Esophagus squamous epithelium (tissue), 4 donors: ENCODE results near the gene ADAMTS9.

Experiments
- CTCF ChIP-seq, 6 experiments: fragments of 450-650 bp in 4 of 6; fragments of 200-600 bp in 2 of 6; sonication (generic) in 2 of 6; IDR thresholded peaks; one replicate each; pipeline ENCODE4 v1.5.1; 2016 to 2019; ENCODE audit warnings: antibody characterized with exemption in 6 of 6, mild to moderate bottlenecking in 4 of 6, moderate library complexity in 4 of 6
- POLR2A ChIP-seq, 4 donors: fragments of 450-650 bp; IDR thresholded peaks; one replicate each; pipeline ENCODE4 v1.6.1; 2017; ENCODE audit warnings: antibody characterized with exemption in 4 of 4, mild to moderate bottlenecking in 4 of 4, moderate library complexity in 3 of 4

GRCh38 chr3:64514889-64515288 lies 172.9 kb downstream of the ADAMTS9 start:
- TF ChIP-seq POLR2A (IDR thresholded peaks at IDR 0.05): no peak
- TF ChIP-seq CTCF (IDR thresholded peaks at IDR 0.05): no peak
